H1 (cell line): Measurements from ENCODE around the gene SMYD5. TPM values are rescaled to one million over a fixed set of nuclear protein-coding genes. Genes with fewer than 3 reads are reported as not detected.

Experiments
- CTCF ChIA-PET: fragments of 300-600 bp; sonication (Branson Sonifier 250); formaldehyde crosslinking; loops from one replicate; lab custom pipeline; 2021; ENCODE audit not compliant: partially characterized antibody; lab: Charles Lee
- POLR2A ChIA-PET: fragments of 300-600 bp; sonication (Branson Sonifier 250); formaldehyde crosslinking; loops from one replicate; lab custom pipeline; 2021; ENCODE audit warnings: inconsistent platforms; ENCODE audit not compliant: partially characterized antibody; lab: Charles Lee
- DNase-seq, 2 experiments: peaks; one replicate each; pipeline versions ENCODE4 v3.0.0 to v3.0.0-alpha.2; 2010 to 2022; ENCODE audit warnings: low spot score in 2 of 2, low read depth in 1 of 2, mixed read lengths in 1 of 2
- FAIRE-seq: peaks from 2 replicates; lab custom pipeline; 2011; peaks lifted over from hg19 to GRCh38; lab: Jason Lieb, UNC
- H2AFZ ChIP-seq: 2 replicates; pipeline ENCODE4 v1.8.1; 2012; ENCODE audit warnings: low read length, inconsistent platforms
- H2AK5ac ChIP-seq: 2 replicates; pipeline ENCODE4 v1.6.1; 2013; ENCODE audit warnings: low read depth, low read length
- H2BK120ac ChIP-seq: replicated peaks from 2 replicates; pipeline ENCODE3; 2013; ENCODE audit warnings: low read depth, low read length, inconsistent platforms
- H2BK12ac ChIP-seq: 2 replicates; pipeline ENCODE4 v1.6.1; 2013; ENCODE audit warnings: low read depth, low read length
- H2BK15ac ChIP-seq: 2 replicates; pipeline ENCODE4 v1.6.1; 2013; ENCODE audit warnings: low read length
- H2BK20ac ChIP-seq: 2 replicates; pipeline ENCODE4 v1.6.1; 2013; ENCODE audit warnings: low read length
- H2BK5ac ChIP-seq: 2 replicates; pipeline ENCODE4 v1.6.1; 2013; ENCODE audit warnings: low read depth, low read length
- H3K14ac ChIP-seq: 2 replicates; pipeline ENCODE4 v1.6.1; 2013; ENCODE audit warnings: inconsistent platforms; ENCODE audit not compliant: insufficient read length
- H3K18ac ChIP-seq: 2 replicates; pipeline ENCODE4 v1.6.1; 2013; ENCODE audit warnings: low read length; ENCODE audit errors: extremely low read depth
- H3K23ac ChIP-seq: 2 replicates; pipeline ENCODE4 v1.6.1; 2013; ENCODE audit warnings: inconsistent platforms; ENCODE audit not compliant: insufficient read length
- H3K23me2 ChIP-seq: 2 replicates; pipeline ENCODE4 v1.6.1; 2013; ENCODE audit warnings: low read depth, low read length
- H3K27ac ChIP-seq: 2 replicates; pipeline ENCODE4 v1.6.1; 2011; ENCODE audit warnings: low read depth, low read length, inconsistent platforms
- H3K27me3 ChIP-seq, 4 experiments: replicated peaks in 1 of 4; 1 replicate in 1 of 4; 2 replicates in 3 of 4; pipeline versions ENCODE4 v1.6.1 to v1.8.1; 2011 to 2013; ENCODE audit warnings: low read length in 3 of 4, mild to moderate bottlenecking in 3 of 4, inconsistent platforms in 2 of 4, mixed read lengths in 2 of 4, moderate library complexity in 1 of 4; ENCODE audit not compliant: control insufficient read depth in 3 of 4, insufficient read depth in 3 of 4; ENCODE audit errors: extremely low read depth in 1 of 4
- H3K36me3 ChIP-seq, 4 experiments: 2 replicates each; pipeline versions ENCODE4 v1.6.1 to v1.8.1; 2011 to 2013; ENCODE audit warnings: mild to moderate bottlenecking in 4 of 4, low read length in 3 of 4, moderate library complexity in 2 of 4, control low read depth in 1 of 4, inconsistent platforms in 1 of 4; ENCODE audit not compliant: insufficient read depth in 4 of 4, control insufficient read depth in 2 of 4
- H3K4ac ChIP-seq: replicated peaks from 2 replicates; pipeline ENCODE3; 2013; ENCODE audit warnings: low read length, low read depth, mixed read lengths, inconsistent platforms; ENCODE audit not compliant: insufficient read length
- H3K4me1 ChIP-seq, 4 experiments: replicated peaks in 1 of 4; 1 replicate in 1 of 4; 2 replicates in 3 of 4; pipeline versions ENCODE4 v1.6.1 to v1.8.1; 2011 to 2013; ENCODE audit warnings: low read length in 3 of 4, inconsistent platforms in 2 of 4, mixed read lengths in 1 of 4; ENCODE audit not compliant: insufficient read depth in 4 of 4, control insufficient read depth in 3 of 4
- H3K4me2 ChIP-seq, 2 experiments: 2 replicates each; pipeline versions ENCODE4 v1.6.1 to v1.8.1; 2011 to 2013; ENCODE audit warnings: low read depth in 2 of 2, low read length in 2 of 2, control low read depth in 1 of 2, inconsistent platforms in 1 of 2, mild to moderate bottlenecking in 1 of 2; ENCODE audit not compliant: insufficient read depth in 1 of 2
- H3K4me3 ChIP-seq, 4 experiments: fragments of 200-600, 300-600 bp in 1 of 4; sonication (generic), shearing (Covaris generic), sonication (Bioruptor Twin) in 1 of 4; 2 replicates each; pipeline versions ENCODE4 v1.5.1 to v1.8.1; 2011 to 2016; ENCODE audit warnings: low read length in 4 of 4, low read depth in 3 of 4, control low read depth in 2 of 4, inconsistent platforms in 2 of 4, mild to moderate bottlenecking in 2 of 4, mixed read lengths in 1 of 4, moderate library complexity in 1 of 4; ENCODE audit not compliant: insufficient read depth in 2 of 4; ENCODE audit errors: extremely low read depth in 1 of 4
- H3K56ac ChIP-seq: replicated peaks from 2 replicates; pipeline ENCODE3; 2013; ENCODE audit warnings: low read depth, mild to moderate bottlenecking, mixed read lengths, low read length, inconsistent platforms; ENCODE audit not compliant: insufficient read length
- H3K79me1 ChIP-seq: 2 replicates; pipeline ENCODE4 v1.6.1; 2013; ENCODE audit warnings: low read depth, low read length, control low read depth
- H3K79me2 ChIP-seq, 2 experiments: 2 replicates each; pipeline versions ENCODE4 v1.6.1 to v1.8.1; 2012 to 2013; ENCODE audit warnings: low read length in 2 of 2, mild to moderate bottlenecking in 2 of 2, inconsistent platforms in 1 of 2; ENCODE audit not compliant: insufficient read depth in 2 of 2, control insufficient read depth in 1 of 2
- H3K9ac ChIP-seq, 4 experiments: replicated peaks in 1 of 4; 1 replicate in 1 of 4; 2 replicates in 3 of 4; pipeline versions ENCODE4 v1.6.1 to v1.8.1; 2011 to 2013; ENCODE audit warnings: low read depth in 3 of 4, low read length in 3 of 4, control low read depth in 2 of 4, mild to moderate bottlenecking in 2 of 4, moderate library complexity in 2 of 4, inconsistent platforms in 1 of 4; ENCODE audit errors: extremely low read depth in 1 of 4
- H3K9me3 ChIP-seq, 2 experiments: 2 replicates each; pipeline versions ENCODE4 v1.6.1 to v1.8.1; 2012 to 2013; ENCODE audit warnings: mild to moderate bottlenecking in 2 of 2, moderate library complexity in 2 of 2, control low read depth in 1 of 2, inconsistent platforms in 1 of 2, low read depth in 1 of 2, low read length in 1 of 2, mixed read lengths in 1 of 2; ENCODE audit not compliant: insufficient read depth in 2 of 2
- H4K20me1 ChIP-seq, 2 experiments: replicated peaks in 1 of 2; 2 replicates each; pipeline versions ENCODE3 to v1.8.1; 2011 to 2013; ENCODE audit warnings: inconsistent platforms in 2 of 2, low read length in 2 of 2, mild to moderate bottlenecking in 1 of 2; ENCODE audit not compliant: insufficient read depth in 2 of 2, control insufficient read depth in 1 of 2
- H4K5ac ChIP-seq: 2 replicates; pipeline ENCODE4 v1.6.1; 2013; ENCODE audit warnings: low read length, low read depth, mixed read lengths, inconsistent platforms; ENCODE audit not compliant: insufficient read length
- H4K8ac ChIP-seq: 2 replicates; pipeline ENCODE4 v1.8.0; 2013; ENCODE audit warnings: mild to moderate bottlenecking, moderate library complexity, low read length, inconsistent platforms; ENCODE audit not compliant: insufficient read depth; ENCODE audit errors: extremely low read depth
- H4K91ac ChIP-seq: replicated peaks from 2 replicates; pipeline ENCODE3; 2013; ENCODE audit warnings: low read length, mixed read lengths, inconsistent platforms; ENCODE audit not compliant: insufficient read length
- JUN ChIP-seq: IDR thresholded peaks from 2 replicates; pipeline ENCODE4 v1.6.1; 2011; ENCODE audit warnings: low read depth, mild to moderate bottlenecking, improper control_type of control experiment, low read length
- KDM1A ChIP-seq: fragments of 200-600, 300-600 bp; sonication (generic); IDR thresholded peaks from 2 replicates; pipeline ENCODE4 v1.7.1; 2016; ENCODE audit warnings: mild to moderate bottlenecking, low read length, borderline replicate concordance
- SIN3A ChIP-seq, 2 experiments: IDR thresholded peaks in 1 of 2; conservative IDR thresholded peaks in 1 of 2; 2 replicates each; pipeline ENCODE4 v1.6.1; 2011 to 2012; ENCODE audit warnings: low read length in 2 of 2, improper control_type of control experiment in 1 of 2, low read depth in 1 of 2, mild to moderate bottlenecking in 1 of 2
- SIRT6 ChIP-seq: IDR thresholded peaks from one replicate; pipeline ENCODE4 v1.7.1; 2012; ENCODE audit warnings: low read length, inconsistent platforms
- SIX5 ChIP-seq: IDR thresholded peaks from 2 replicates; pipeline ENCODE4 v1.6.1; 2011; ENCODE audit warnings: mild to moderate bottlenecking, low read depth, low read length
- SP2 ChIP-seq: IDR thresholded peaks from 2 replicates; pipeline ENCODE4 v1.6.1; 2012; ENCODE audit warnings: mild to moderate bottlenecking, low read length, inconsistent platforms
- WGBS, 2 experiments: shearing (Covaris generic) in 1 of 2; methylation state at CpG; one replicate each; pipeline versions ENCODE4 v1.1.6 to v1.1.7; 2013 to 2015; ENCODE audit warnings: low lambda C conversion rate in 2 of 2, mixed read lengths in 2 of 2, inconsistent platforms in 1 of 2, low coverage in 1 of 2, missing lambda C conversion rate in 1 of 2; ENCODE audit not compliant: insufficient replicate concordance in 2 of 2, insufficient coverage in 1 of 2, insufficient read length in 1 of 2; ENCODE audit errors: extremely low coverage in 1 of 2, missing lambda C conversion rate in 1 of 2; 5-methylcytosine and 5-hydroxymethylcytosine counted together
- polyA plus RNA-seq, 7 experiments: library from polyadenylated mRNA; depleted of rRNA in 3 of 7; stranded (reverse) in 5 of 7; unstranded in 2 of 7; fragments of >200 nt in 5 of 7; fragments of 200-250 nt in 2 of 7; gene quantifications; 1 replicate in 5 of 7; 2 replicates in 1 of 7; 4 replicates in 1 of 7; pipeline versions ENCODE4 v1.2.1 to v1.2.3, GENCODE V29; 2011 to 2013; ENCODE audit warnings: missing spikeins in 2 of 7, mixed read lengths in 2 of 7
- total RNA-seq: library from RNA; stranded (reverse); fragmentation: NEBNext Ultra II Directional; extraction: Animal tissue kit (Norgen Biotek cat#: 25700); gene quantifications from 2 replicates; pipeline ENCODE4 v1.2.1, GENCODE V29; 2021

SMYD5 gene
- total and polyA plus RNA-seq, 2 of the 8 experiments (the other 6 are each of a cell fraction or from before 2014, with no cell fraction given) = 35.2 to 56.7 TPM

- Histone ChIP-seq H3K23me2 (peaks cover 3% of the 10 kb centered on the region; the same call in 1 of the 2 replicates), H4K20me1 (peaks cover 3 to 4% of the 10 kb centered on the region in 2 experiments), H3K79me2 (peaks cover 5 to 38% of the 10 kb centered on the region in 2 experiments), H4K5ac (no peak overlapping the region), H2BK120ac (no peak overlapping the region), H3K4me3 (no peak overlapping the region), H3K9ac (no peak overlapping the region), H3K36me3 (peaks cover 0 to 14% (median 4%) of the 10 kb centered on the region in 4 experiments; a peak in 5 of 8 replicates), H2BK12ac (no peak overlapping the region), H3K18ac (no peak overlapping the region), H3K79me1 (peaks cover 15% of the 10 kb centered on the region), H4K91ac (no peak overlapping the region), H3K23ac (no peak overlapping the region), H3K9me3 (no peaks in the 10 kb centered on the region), H2AFZ (no peak overlapping the region), H2BK15ac (no peak overlapping the region), H2AK5ac (no peak overlapping the region), H3K4me1 (peaks cover 2 to 3% (median 2%) of the 10 kb centered on the region in 4 experiments; a peak in 4 of 7 replicates), H3K27ac (no peak overlapping the region), H2BK5ac (no peak overlapping the region), H3K14ac (no peak overlapping the region), H3K27me3 (peaks cover 0 to 3% (median 0%) of the 10 kb centered on the region in 4 experiments; a peak in 1 of 7 replicates), H2BK20ac (no peak overlapping the region), H4K8ac (no peak overlapping the region), H3K56ac (no peak overlapping the region), H3K4ac (no peak overlapping the region), H3K4me2 (no peak overlapping the region)
- WGBS, 2 experiments = 94% methylated on average over 5 of the region's 5 CpGs; no CpG with 5 or more reads in 1 of the 2 experiments
- no peak for FAIRE-seq
- DNase-seq = no peak
- POLR2A ChIA-PET = interaction anchor here (1.6 to 11.5 kb wide), 4 partner anchors 11 to 36 kb away, joined by 4 to 113 read pairs (median 8); partner anchors contain the start of genes CCT7, NOTO and PRADC1
- CTCF ChIA-PET = interaction anchor here (1.2 to 2.1 kb wide), 4 partner anchors 15 to 73 kb away, joined by 3 to 7 read pairs (median 4); partner anchors contain the start of gene NOTO
- TF ChIP-seq SIX5 (no peak), JUN (no peak), SIRT6 (no peak), SP2 (no peak), KDM1A (no peak), SIN3A (conservative IDR thresholded peaks at IDR 0.05 in 1 of 2, IDR thresholded peaks at IDR 0.05 in 1 of 2; ENCODE audit: low read depth in 1 of 2, low read length in 2 of 2) (no peak)
These were observed 3.1 kb downstream of the SMYD5 start for GRCh38 chr2:73217160-73217559.
